OCI-LY1 (cell line): Measurements from ENCODE around the gene LIM2.

Experiments used
- H2AFZ ChIP-seq: fragments of 200-600 bp; sonication (generic), shearing (Covaris generic); 2 replicates; pipeline ENCODE4 v1.6.0; 2014; ENCODE audit warnings: antibody characterized with exemption, mild to moderate bottlenecking, low read length
- H3F3A ChIP-seq: fragments of 200-600 bp; sonication (generic), shearing (Covaris generic); 2 replicates; pipeline ENCODE4 v1.6.0; 2014; ENCODE audit warnings: mild to moderate bottlenecking, antibody characterized with exemption, low read length, moderate library complexity; ENCODE audit not compliant: insufficient read depth
- H3K27ac ChIP-seq: fragments of 200-600 bp; sonication (generic); 2 replicates; pipeline ENCODE4 v1.5.1; 2014; ENCODE audit warnings: low read length, mixed run types, mild to moderate bottlenecking, low read depth; ENCODE audit not compliant: poor library complexity, severe bottlenecking
- H3K27me3 ChIP-seq: fragments of 200-600 bp; sonication (generic); 2 replicates; pipeline ENCODE4 v1.6.0; 2014; ENCODE audit warnings: antibody characterized with exemption, mild to moderate bottlenecking, low read length, moderate library complexity; ENCODE audit not compliant: insufficient read depth
- H3K36me3 ChIP-seq: fragments of 200-600 bp; sonication (generic); 2 replicates; pipeline ENCODE4 v1.6.1; 2014; ENCODE audit warnings: mild to moderate bottlenecking, antibody characterized with exemption, low read length, moderate library complexity, mixed read lengths; ENCODE audit not compliant: insufficient read depth
- H3K4me1 ChIP-seq: fragments of 200-600 bp; sonication (generic); 2 replicates; pipeline ENCODE4 v1.5.1; 2014; ENCODE audit warnings: mild to moderate bottlenecking, low read length, moderate library complexity; ENCODE audit not compliant: insufficient read depth, severe bottlenecking
- H3K4me2 ChIP-seq: fragments of 200-600 bp; sonication (generic), shearing (Covaris generic); 2 replicates; pipeline ENCODE4 v1.6.1; 2014; ENCODE audit warnings: low read length
- H3K4me3 ChIP-seq: fragments of 200-600 bp; sonication (generic); 2 replicates; pipeline ENCODE4 v1.5.1; 2014; ENCODE audit warnings: low read length, low read depth, mild to moderate bottlenecking, mixed read lengths; ENCODE audit not compliant: poor library complexity, severe bottlenecking
- H3K79me2 ChIP-seq: fragments of 200-600 bp; shearing (Covaris generic); 2 replicates; pipeline ENCODE4 v1.6.1; 2016; ENCODE audit warnings: mixed run types, low read length, mixed read lengths; ENCODE audit not compliant: insufficient read depth
- H3K9ac ChIP-seq: fragments of 200-600 bp; sonication (generic), shearing (Covaris generic); 2 replicates; pipeline ENCODE4 v1.6.1; 2014; ENCODE audit warnings: mild to moderate bottlenecking, low read length, mixed read lengths
- H3K9me2 ChIP-seq: fragments of 200-600 bp; sonication (generic), shearing (Covaris generic); 2 replicates; pipeline ENCODE4 v1.6.1; 2014; ENCODE audit warnings: low read depth, mild to moderate bottlenecking, low read length, mixed read lengths
- H3K9me3 ChIP-seq: fragments of 200-600 bp; shearing (Covaris generic); 2 replicates; pipeline ENCODE4 v1.6.1; 2014; ENCODE audit warnings: low read length, mixed read lengths
- H4K20me1 ChIP-seq: fragments of 200-600 bp; sonication (generic), shearing (Covaris generic); 2 replicates; pipeline ENCODE4 v1.6.0; 2016; ENCODE audit warnings: mild to moderate bottlenecking, low read length; ENCODE audit not compliant: insufficient read depth
- EZH2 ChIP-seq: fragments of 200-600 bp; sonication (generic), shearing (Covaris generic); IDR thresholded peaks from 2 replicates; pipeline ENCODE4 v1.8.0; 2017; ENCODE audit warnings: borderline replicate concordance, mixed run types, mild to moderate bottlenecking, antibody characterized with exemption, low read length, moderate library complexity, mixed read lengths
- TF ChIP-seq, protein P1 (sequence below): fragments of 200-600 bp; sonication (generic), shearing (Covaris generic); IDR thresholded peaks from 2 replicates; pipeline ENCODE4 v1.5.1; 2017; ENCODE audit warnings: mild to moderate bottlenecking, antibody characterized with exemption, low read length, moderate library complexity, mixed read lengths

Gene LIM2

DNA sequence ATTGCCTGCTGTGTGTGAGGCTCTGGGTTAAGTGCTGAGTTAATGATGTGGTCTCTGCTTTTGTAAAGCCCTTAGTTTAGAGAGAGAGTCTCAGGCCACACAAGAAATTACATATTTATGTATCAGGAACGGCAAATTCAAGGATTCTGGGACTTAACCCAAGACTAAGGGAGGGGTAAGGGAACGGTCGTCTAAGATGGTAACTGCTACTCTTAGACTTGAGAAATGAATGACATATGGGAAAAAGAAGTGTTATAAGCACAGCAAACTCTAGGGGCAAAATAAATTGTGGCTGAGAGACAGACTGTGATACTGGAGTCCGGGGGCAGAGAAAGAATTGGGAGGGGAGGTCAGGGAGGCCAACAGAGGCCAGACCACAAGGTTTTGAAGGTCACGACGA lies 56.1 kb downstream of the LIM2 start:
- no peak overlapping the region for H3K4me2 ChIP-seq
- no peaks in the 10 kb centered on the region for H3K9me2 ChIP-seq
- H3K36me3 ChIP-seq = no peaks in the 10 kb centered on the region; the same call in 1 of the 2 replicates
- no peak overlapping the region for H3K9ac ChIP-seq
- TF ChIP-seq, protein P1, sequence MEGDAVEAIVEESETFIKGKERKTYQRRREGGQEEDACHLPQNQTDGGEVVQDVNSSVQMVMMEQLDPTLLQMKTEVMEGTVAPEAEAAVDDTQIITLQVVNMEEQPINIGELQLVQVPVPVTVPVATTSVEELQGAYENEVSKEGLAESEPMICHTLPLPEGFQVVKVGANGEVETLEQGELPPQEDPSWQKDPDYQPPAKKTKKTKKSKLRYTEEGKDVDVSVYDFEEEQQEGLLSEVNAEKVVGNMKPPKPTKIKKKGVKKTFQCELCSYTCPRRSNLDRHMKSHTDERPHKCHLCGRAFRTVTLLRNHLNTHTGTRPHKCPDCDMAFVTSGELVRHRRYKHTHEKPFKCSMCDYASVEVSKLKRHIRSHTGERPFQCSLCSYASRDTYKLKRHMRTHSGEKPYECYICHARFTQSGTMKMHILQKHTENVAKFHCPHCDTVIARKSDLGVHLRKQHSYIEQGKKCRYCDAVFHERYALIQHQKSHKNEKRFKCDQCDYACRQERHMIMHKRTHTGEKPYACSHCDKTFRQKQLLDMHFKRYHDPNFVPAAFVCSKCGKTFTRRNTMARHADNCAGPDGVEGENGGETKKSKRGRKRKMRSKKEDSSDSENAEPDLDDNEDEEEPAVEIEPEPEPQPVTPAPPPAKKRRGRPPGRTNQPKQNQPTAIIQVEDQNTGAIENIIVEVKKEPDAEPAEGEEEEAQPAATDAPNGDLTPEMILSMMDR = no peak
- TF ChIP-seq EZH2 = no peak
- no peak overlapping the region for H3K4me3 ChIP-seq
- H2AFZ ChIP-seq = no peak overlapping the region
- no peak overlapping the region for H3K27ac ChIP-seq
- H3K79me2 ChIP-seq = no peaks in the 10 kb centered on the region
- no peaks in the 10 kb centered on the region for H3F3A ChIP-seq
- no peaks in the 10 kb centered on the region for H3K4me1 ChIP-seq
- no peaks in the 10 kb centered on the region for H4K20me1 ChIP-seq
- H3K9me3 ChIP-seq = no peaks in the 10 kb centered on the region
- H3K27me3 ChIP-seq = no peaks in the 10 kb centered on the region

DNA sequence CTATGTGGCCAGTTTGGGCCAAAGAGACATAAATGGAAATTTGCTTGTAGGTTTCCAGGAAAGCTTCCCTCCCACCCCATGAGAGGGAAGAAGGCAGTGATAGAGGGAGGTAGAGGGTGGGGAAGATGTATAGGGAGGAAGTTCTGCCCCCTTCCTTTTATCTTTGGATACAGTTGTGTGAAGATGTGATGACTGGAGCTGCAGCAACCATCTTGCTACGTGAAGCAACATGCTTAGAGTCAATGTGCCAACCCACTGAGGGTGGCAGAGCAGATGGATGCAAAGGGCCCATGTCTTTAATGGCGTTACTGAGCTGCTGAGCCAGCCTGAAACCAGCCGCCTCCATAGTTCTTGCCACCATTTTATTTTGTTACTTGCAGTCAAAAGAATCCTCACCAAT lies 56.6 kb downstream of the LIM2 start:
- Histone ChIP-seq H3K79me2 (no peaks in the 10 kb centered on the region), H3K4me1 (no peaks in the 10 kb centered on the region), H4K20me1 (no peaks in the 10 kb centered on the region), H3K4me3 (no peak overlapping the region), H3K36me3 (no peaks in the 10 kb centered on the region; the same call in 1 of the 2 replicates), H3K9ac (no peak overlapping the region), H3K4me2 (no peak overlapping the region), H3K27me3 (no peaks in the 10 kb centered on the region), H3K9me2 (no peaks in the 10 kb centered on the region), H3K9me3 (no peaks in the 10 kb centered on the region), H3K27ac (no peak overlapping the region), H3F3A (no peaks in the 10 kb centered on the region), H2AFZ (no peak overlapping the region)
- TF ChIP-seq, protein P1 = no peak
- TF ChIP-seq EZH2 = no peak

DNA sequence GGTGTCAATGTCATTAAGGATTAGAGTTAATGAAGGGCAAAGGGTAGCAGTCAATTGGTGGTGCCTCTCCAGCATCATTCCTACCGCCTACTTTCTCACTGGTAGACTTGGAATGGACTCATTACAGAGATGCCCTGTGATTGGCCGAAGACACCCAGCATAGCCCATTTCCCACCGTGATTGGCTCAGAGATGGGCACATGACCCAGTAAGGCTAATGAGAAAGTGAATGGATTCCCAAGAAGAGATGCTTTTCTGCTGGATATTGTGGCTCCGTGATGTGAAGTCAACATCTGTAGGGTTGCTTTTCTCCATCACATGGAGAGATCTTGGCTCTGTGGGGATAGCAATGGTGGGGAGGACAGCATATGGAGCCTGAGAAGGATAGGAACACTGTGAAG lies 57.4 kb downstream of the LIM2 start:
- no peak overlapping the region for H3K9ac ChIP-seq
- H4K20me1 ChIP-seq = no peaks in the 10 kb centered on the region
- no peaks in the 10 kb centered on the region for H3K4me1 ChIP-seq
- no peak overlapping the region for H3K4me2 ChIP-seq
- no peaks in the 10 kb centered on the region for H3K9me3 ChIP-seq
- no peaks in the 10 kb centered on the region for H3K79me2 ChIP-seq
- no peak overlapping the region for H3K27ac ChIP-seq
- TF ChIP-seq, protein P1 = no peak
- TF ChIP-seq EZH2 = no peak
- H3K4me3 ChIP-seq = no peak overlapping the region
- H3K36me3 ChIP-seq = no peaks in the 10 kb centered on the region; the same call in 1 of the 2 replicates
- no peak overlapping the region for H2AFZ ChIP-seq
- no peaks in the 10 kb centered on the region for H3K27me3 ChIP-seq
- H3K9me2 ChIP-seq = no peaks in the 10 kb centered on the region
- no peaks in the 10 kb centered on the region for H3F3A ChIP-seq
